Kidney (tissue), 14 donors: Measurements from ENCODE around the gene TTC23. TPM values are rescaled to one million over a fixed set of nuclear protein-coding genes. Genes with fewer than 3 reads are reported as not detected.
A peak's percentile ranks its signal among the peaks of the same experiment; 100 is the strongest.

Experiments
- DNase-seq, 5 donors: peaks; one replicate each; pipeline ENCODE4 v3.0.0-alpha.2; 2013 to 2020
- FAIRE-seq: peaks from 2 replicates; lab custom pipeline; 2012; peaks lifted over from hg19 to GRCh38; lab: Jason Lieb, UNC
- H3K27ac ChIP-seq, 2 donors: one replicate each; pipeline ENCODE4 v1.7.0; 2013; ENCODE audit warnings: low read depth in 2 of 2, low read length in 2 of 2, inconsistent platforms in 1 of 2
- H3K27me3 ChIP-seq: one replicate; pipeline ENCODE4 v1.7.1; 2013; ENCODE audit warnings: low read length, inconsistent platforms; ENCODE audit not compliant: control insufficient read depth, insufficient read depth
- H3K36me3 ChIP-seq, 3 donors: one replicate each; pipeline versions ENCODE4 v1.7.0 to v1.7.1; 2013; ENCODE audit warnings: low read length in 3 of 3, control low read depth in 1 of 3, inconsistent platforms in 1 of 3; ENCODE audit not compliant: insufficient read depth in 3 of 3, control insufficient read depth in 2 of 3
- H3K4me1 ChIP-seq, 3 donors: one replicate each; pipeline versions ENCODE4 v1.7.0 to v1.7.1; 2013; ENCODE audit warnings: low read length in 3 of 3, inconsistent platforms in 1 of 3, low read depth in 1 of 3; ENCODE audit not compliant: control insufficient read depth in 2 of 3, insufficient read depth in 2 of 3
- H3K4me3 ChIP-seq, 3 donors: one replicate each; pipeline versions ENCODE4 v1.7.0 to v1.8.1; 2013; ENCODE audit warnings: low read length in 3 of 3, control low read depth in 1 of 3, inconsistent platforms in 1 of 3
- H3K9ac ChIP-seq, 3 donors: one replicate each; pipeline versions ENCODE4 v1.7.0 to v1.7.1; 2013; ENCODE audit warnings: low read length in 3 of 3, control low read depth in 1 of 3, inconsistent platforms in 1 of 3
- H3K9me3 ChIP-seq, 3 donors: one replicate each; pipeline versions ENCODE4 v1.7.0 to v1.7.1; 2013; ENCODE audit warnings: low read length in 3 of 3, control low read depth in 1 of 3, inconsistent platforms in 1 of 3; ENCODE audit not compliant: control insufficient read depth in 2 of 3, insufficient read depth in 1 of 3
- CTCF ChIP-seq: IDR thresholded peaks from 3 replicates; pipeline ENCODE4 v1.5.1; 2012; ENCODE audit warnings: mild to moderate bottlenecking, moderate library complexity, borderline replicate concordance; ENCODE audit not compliant: insufficient read depth; ENCODE audit errors: extremely low read depth
- intact Hi-C: fragments of 100-400 bp; cut with DNase I; formaldehyde crosslinking; loops from one replicate; pipeline ENCODE4 v1.11.1; 2022
- polyA plus RNA-seq: library from polyadenylated mRNA; stranded (reverse); fragments of 350-450 nt; fragmentation: Illumina TruSeq; extraction: RNeasy Lipid Tissue Mini Kit (QIAGEN cat#74804); gene quantifications from one replicate; pipeline ENCODE4 v1.2.3, GENCODE V29; 2014; ENCODE audit warnings: low read depth, low replicate concordance; ENCODE audit not compliant: insufficient read depth
- total RNA-seq: library from RNA; stranded (reverse); fragmentation: NEBNext Ultra II Directional; extraction: Animal tissue kit (Norgen Biotek cat#: 25700); gene quantifications from one replicate; pipeline ENCODE4 v1.2.1, GENCODE V29; 2021
- donor health status: control.
- donor health status: control.
- donor health status: control.
- donor health status: control.
- donor health status: control.
- donor health status: DM: yes; HTN: yes; CAD: no.
- donor health status: Normal renal cell carcinoma (clear cell type).

Gene TTC23
- total and polyA plus RNA-seq, 2 donors from 2014 or later, result 11.2 to 23.6 TPM

GRCh38 chr15:99105514-99106341 is 143.7 kb downstream of the TTC23 start:
- no peak for TF ChIP-seq CTCF
- intact Hi-C loops, result no loop called here
- Histone ChIP-seq H3K9ac (no peak overlapping the region), H3K27ac (no peak overlapping the region), H3K4me3 (peak overlapping the region in 2 of 3 donors; percentile 14 to 55), H3K9me3 (no peaks in the 10 kb centered on the region), H3K27me3 (peaks cover 8% of the 10 kb centered on the region), H3K4me1 (peaks cover 0 to 4% (median 0%) of the 10 kb centered on the region in 3 donors), H3K36me3 (no peaks in the 10 kb centered on the region)
- FAIRE-seq (no peak), DNase-seq (peak; percentile 68 to 84 (median 76))

- Histone ChIP-seq H3K36me3 (no peaks in the 10 kb centered on the region), H3K27ac (no peak within 1 kb of the TSS), H3K4me1 (peaks cover 0 to 4% (median 0%) of the 10 kb centered on the region in 3 donors), H3K9ac (no peak within 1 kb of the TSS), H3K4me3 (peak within 1 kb of the TSS in 2 of 3 donors; percentile 23 to 55), H3K27me3 (peaks cover 8% of the 10 kb centered on the region), H3K9me3 (no peaks in the 10 kb centered on the region)
- TF ChIP-seq CTCF, result peak; percentile 85
- no peak for FAIRE-seq
- intact Hi-C loops, result loop anchor here (5.0 kb wide), 1 partner anchor 107 kb away; no protein-coding TSS in a partner anchor
- DNase-seq, result peak; percentile 78 to 89 (median 87)
These were observed 144.4 kb downstream of the TTC23 start, which contains the start of gene SYNM for GRCh38 chr15:99104788-99105513. TSS of gene SYNM (plus strand) at chr15:99105080. CDS start at chr15:99105200, 120 bp downstream.

- Histone ChIP-seq H3K4me1 (peaks cover 0 to 4% (median 0%) of the 10 kb centered on the region in 3 donors), H3K27me3 (peaks cover 11% of the 10 kb centered on the region), H3K4me3 (no peak overlapping the region), H3K9ac (no peak overlapping the region), H3K9me3 (no peaks in the 10 kb centered on the region), H3K36me3 (no peaks in the 10 kb centered on the region), H3K27ac (no peak overlapping the region)
- DNase-seq, result peak in 1 of 5 donors; percentile 43
- no peak for TF ChIP-seq CTCF
- intact Hi-C loops, result loop anchor here (5.0 kb wide), 1 partner anchor 109 kb away; no protein-coding TSS in a partner anchor
- no peak for FAIRE-seq
These were observed 146.1 kb downstream of the TTC23 start for GRCh38 chr15:99103279-99103678.
